HepG2 (cell line): ENCODE measurements around the gene HOXD3. TPM values are rescaled to one million over a fixed set of nuclear protein-coding genes. Genes with fewer than 3 reads are reported as not detected.

Experiments
- AGO1 ChIP-seq: fragments of 200-400 bp; formaldehyde crosslinking; IDR thresholded peaks from 2 replicates; pipeline ENCODE4 v1.6.1; 2017; ENCODE audit warnings: mild to moderate bottlenecking, low read depth, low read length, moderate library complexity; ENCODE audit not compliant: poor library complexity, severe bottlenecking
- CHD4 ChIP-seq: fragments of 200-600 bp; sonication (generic); IDR thresholded peaks from 2 replicates; pipeline ENCODE4 v1.7.0; 2017; ENCODE audit warnings: mild to moderate bottlenecking, low read length, borderline replicate concordance
- ELF3 ChIP-seq: IDR thresholded peaks from 2 replicates; pipeline ENCODE4 v1.6.1; 2016; ENCODE audit warnings: missing genetic modification reagents, missing compliant biosample characterization
- MBD4 ChIP-seq: IDR thresholded peaks from 2 replicates; pipeline ENCODE4 v1.6.1; 2012; ENCODE audit warnings: low read length, inconsistent platforms, borderline replicate concordance
- MEIS1 ChIP-seq: sonication (generic); formaldehyde crosslinking; IDR thresholded peaks from 2 replicates; pipeline ENCODE4 v1.9.0; 2021; ENCODE audit warnings: mild to moderate bottlenecking, missing genetic modification reagents, moderate library complexity, borderline replicate concordance
- NFKBIZ ChIP-seq: IDR thresholded peaks from 2 replicates; pipeline ENCODE4 v1.6.1; 2018; ENCODE audit warnings: missing genetic modification reagents, missing compliant biosample characterization
- NPAS2 ChIP-seq: sonication (generic); formaldehyde crosslinking; IDR thresholded peaks from 2 replicates; pipeline ENCODE4 v1.8.0; 2022; ENCODE audit warnings: mild to moderate bottlenecking, missing genetic modification reagents, borderline replicate concordance
- ZMYM4 ChIP-seq: sonication (generic); formaldehyde crosslinking; IDR thresholded peaks from 2 replicates; pipeline ENCODE4 v1.8.1; 2023; ENCODE audit warnings: mild to moderate bottlenecking, missing genetic modification reagents
- ZNF337 ChIP-seq: sonication (generic); formaldehyde crosslinking; IDR thresholded peaks from 2 replicates; pipeline ENCODE4 v1.5.1; 2020; ENCODE audit warnings: missing genetic modification reagents, low read depth, mild to moderate bottlenecking, borderline replicate concordance
- polyA plus RNA-seq, 8 experiments: library from polyadenylated mRNA; depleted of rRNA in 3 of 8; stranded (reverse) in 7 of 8; unstranded in 1 of 8; fragments of >200 nt; fragmentation: Illumina TruSeq in 4 of 8; extraction: Trizol in 4 of 8; gene quantifications; 2 replicates each; pipeline versions ENCODE4 v1.2.1 to v1.2.3, GENCODE V29; 2011 to 2016; ENCODE audit warnings: low read depth in 4 of 8, missing spikeins in 1 of 8, mixed read lengths in 1 of 8; ENCODE audit not compliant: insufficient read depth in 1 of 8
- total RNA-seq, 5 experiments: library from RNA; depleted of rRNA; stranded (reverse); fragments of >200 nt; fragmentation: Illumina TruSeq; extraction: Trizol; gene quantifications; 2 replicates each; pipeline ENCODE4 v1.2.3, GENCODE V29; 2016; ENCODE audit warnings: low read depth in 1 of 5
- TF ChIP-seq, protein P1 (sequence below): sonication (generic); formaldehyde crosslinking; IDR thresholded peaks from 2 replicates; pipeline ENCODE4 v1.4.0; 2020; ENCODE audit warnings: missing genetic modification reagents
- TF ChIP-seq, protein P2 (sequence below): IDR thresholded peaks from 2 replicates; pipeline ENCODE4 v1.4.0; 2020; ENCODE audit warnings: mild to moderate bottlenecking, missing genetic modification reagents
- TF ChIP-seq, protein P3 (sequence below): sonication (generic); formaldehyde crosslinking; conservative IDR thresholded peaks from 2 replicates; pipeline ENCODE4 v1.8.0; 2022; ENCODE audit warnings: missing genetic modification reagents
- TF ChIP-seq, protein P4 (sequence below): sonication (generic); formaldehyde crosslinking; IDR thresholded peaks from 2 replicates; pipeline ENCODE4 v1.5.0; 2020; ENCODE audit warnings: mild to moderate bottlenecking, missing genetic modification reagents
- TF ChIP-seq, protein P5 (sequence below): sonication (generic); formaldehyde crosslinking; IDR thresholded peaks from 2 replicates; pipeline ENCODE4 v1.9.0; 2022; ENCODE audit warnings: low read depth, missing genetic modification reagents

HOXD3 gene
- total and polyA plus RNA-seq, 2 of the 13 experiments (the other 11 are each of a cell fraction or from before 2014, with no cell fraction given): 0.05 to 0.09 TPM

DNA sequence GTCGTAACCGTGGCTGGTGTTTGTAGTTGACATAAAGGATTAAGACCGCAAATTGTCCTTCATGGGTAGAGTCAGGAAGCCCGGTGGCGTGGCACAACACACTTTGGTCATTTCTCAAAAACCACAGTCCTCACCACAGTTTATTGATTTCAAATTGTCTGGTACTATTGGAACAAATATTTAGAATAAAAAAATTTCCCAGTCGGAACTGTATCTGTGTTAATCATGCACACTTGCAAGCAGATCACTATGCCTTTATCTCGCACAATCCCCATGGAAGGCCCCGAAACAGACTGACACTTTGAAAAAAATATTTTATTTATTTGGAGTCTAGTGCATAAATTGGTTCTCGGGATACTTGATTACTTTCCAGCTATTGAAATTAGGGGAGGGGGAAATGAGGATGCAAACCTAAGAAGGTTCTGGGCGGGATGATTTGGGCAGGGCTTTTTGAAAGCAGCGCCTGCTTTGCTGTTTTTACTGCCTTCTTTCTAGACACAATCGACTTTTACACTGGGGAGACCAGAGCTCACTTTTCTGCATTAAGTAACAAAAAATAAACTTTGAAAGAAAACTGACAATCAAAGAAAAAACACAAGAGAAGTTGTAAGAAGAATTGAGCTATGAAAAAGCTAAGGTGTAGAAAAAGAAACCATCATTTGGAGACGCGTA, 15.9 kb downstream of the HOXD3 start (continued):
- TF ChIP-seq, protein P1, sequence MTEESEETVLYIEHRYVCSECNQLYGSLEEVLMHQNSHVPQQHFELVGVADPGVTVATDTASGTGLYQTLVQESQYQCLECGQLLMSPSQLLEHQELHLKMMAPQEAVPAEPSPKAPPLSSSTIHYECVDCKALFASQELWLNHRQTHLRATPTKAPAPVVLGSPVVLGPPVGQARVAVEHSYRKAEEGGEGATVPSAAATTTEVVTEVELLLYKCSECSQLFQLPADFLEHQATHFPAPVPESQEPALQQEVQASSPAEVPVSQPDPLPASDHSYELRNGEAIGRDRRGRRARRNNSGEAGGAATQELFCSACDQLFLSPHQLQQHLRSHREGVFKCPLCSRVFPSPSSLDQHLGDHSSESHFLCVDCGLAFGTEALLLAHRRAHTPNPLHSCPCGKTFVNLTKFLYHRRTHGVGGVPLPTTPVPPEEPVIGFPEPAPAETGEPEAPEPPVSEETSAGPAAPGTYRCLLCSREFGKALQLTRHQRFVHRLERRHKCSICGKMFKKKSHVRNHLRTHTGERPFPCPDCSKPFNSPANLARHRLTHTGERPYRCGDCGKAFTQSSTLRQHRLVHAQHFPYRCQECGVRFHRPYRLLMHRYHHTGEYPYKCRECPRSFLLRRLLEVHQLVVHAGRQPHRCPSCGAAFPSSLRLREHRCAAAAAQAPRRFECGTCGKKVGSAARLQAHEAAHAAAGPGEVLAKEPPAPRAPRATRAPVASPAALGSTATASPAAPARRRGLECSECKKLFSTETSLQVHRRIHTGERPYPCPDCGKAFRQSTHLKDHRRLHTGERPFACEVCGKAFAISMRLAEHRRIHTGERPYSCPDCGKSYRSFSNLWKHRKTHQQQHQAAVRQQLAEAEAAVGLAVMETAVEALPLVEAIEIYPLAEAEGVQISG (CRISPR knock-in tag): peak; percentile 43; the same call in 1 of the 2 replicates
- TF ChIP-seq NFKBIZ (CRISPR knock-in tag): no peak
- TF ChIP-seq ZMYM4 (CRISPR knock-in tag): no peak; the same call in 1 of the 2 replicates
- TF ChIP-seq ZNF337: no peak
- TF ChIP-seq AGO1: no peak
- no peak for TF ChIP-seq NPAS2 (CRISPR knock-in tag)
- TF ChIP-seq, protein P2, sequence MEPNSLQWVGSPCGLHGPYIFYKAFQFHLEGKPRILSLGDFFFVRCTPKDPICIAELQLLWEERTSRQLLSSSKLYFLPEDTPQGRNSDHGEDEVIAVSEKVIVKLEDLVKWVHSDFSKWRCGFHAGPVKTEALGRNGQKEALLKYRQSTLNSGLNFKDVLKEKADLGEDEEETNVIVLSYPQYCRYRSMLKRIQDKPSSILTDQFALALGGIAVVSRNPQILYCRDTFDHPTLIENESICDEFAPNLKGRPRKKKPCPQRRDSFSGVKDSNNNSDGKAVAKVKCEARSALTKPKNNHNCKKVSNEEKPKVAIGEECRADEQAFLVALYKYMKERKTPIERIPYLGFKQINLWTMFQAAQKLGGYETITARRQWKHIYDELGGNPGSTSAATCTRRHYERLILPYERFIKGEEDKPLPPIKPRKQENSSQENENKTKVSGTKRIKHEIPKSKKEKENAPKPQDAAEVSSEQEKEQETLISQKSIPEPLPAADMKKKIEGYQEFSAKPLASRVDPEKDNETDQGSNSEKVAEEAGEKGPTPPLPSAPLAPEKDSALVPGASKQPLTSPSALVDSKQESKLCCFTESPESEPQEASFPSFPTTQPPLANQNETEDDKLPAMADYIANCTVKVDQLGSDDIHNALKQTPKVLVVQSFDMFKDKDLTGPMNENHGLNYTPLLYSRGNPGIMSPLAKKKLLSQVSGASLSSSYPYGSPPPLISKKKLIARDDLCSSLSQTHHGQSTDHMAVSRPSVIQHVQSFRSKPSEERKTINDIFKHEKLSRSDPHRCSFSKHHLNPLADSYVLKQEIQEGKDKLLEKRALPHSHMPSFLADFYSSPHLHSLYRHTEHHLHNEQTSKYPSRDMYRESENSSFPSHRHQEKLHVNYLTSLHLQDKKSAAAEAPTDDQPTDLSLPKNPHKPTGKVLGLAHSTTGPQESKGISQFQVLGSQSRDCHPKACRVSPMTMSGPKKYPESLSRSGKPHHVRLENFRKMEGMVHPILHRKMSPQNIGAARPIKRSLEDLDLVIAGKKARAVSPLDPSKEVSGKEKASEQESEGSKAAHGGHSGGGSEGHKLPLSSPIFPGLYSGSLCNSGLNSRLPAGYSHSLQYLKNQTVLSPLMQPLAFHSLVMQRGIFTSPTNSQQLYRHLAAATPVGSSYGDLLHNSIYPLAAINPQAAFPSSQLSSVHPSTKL (CRISPR knock-in tag): peak; percentile 86
- TF ChIP-seq MEIS1 (CRISPR knock-in tag): no peak
- TF ChIP-seq, protein P3, sequence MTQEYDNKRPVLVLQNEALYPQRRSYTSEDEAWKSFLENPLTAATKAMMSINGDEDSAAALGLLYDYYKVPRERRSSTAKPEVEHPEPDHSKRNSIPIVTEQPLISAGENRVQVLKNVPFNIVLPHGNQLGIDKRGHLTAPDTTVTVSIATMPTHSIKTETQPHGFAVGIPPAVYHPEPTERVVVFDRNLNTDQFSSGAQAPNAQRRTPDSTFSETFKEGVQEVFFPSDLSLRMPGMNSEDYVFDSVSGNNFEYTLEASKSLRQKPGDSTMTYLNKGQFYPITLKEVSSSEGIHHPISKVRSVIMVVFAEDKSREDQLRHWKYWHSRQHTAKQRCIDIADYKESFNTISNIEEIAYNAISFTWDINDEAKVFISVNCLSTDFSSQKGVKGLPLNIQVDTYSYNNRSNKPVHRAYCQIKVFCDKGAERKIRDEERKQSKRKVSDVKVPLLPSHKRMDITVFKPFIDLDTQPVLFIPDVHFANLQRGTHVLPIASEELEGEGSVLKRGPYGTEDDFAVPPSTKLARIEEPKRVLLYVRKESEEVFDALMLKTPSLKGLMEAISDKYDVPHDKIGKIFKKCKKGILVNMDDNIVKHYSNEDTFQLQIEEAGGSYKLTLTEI (CRISPR knock-in tag): no peak
- TF ChIP-seq, protein P4, sequence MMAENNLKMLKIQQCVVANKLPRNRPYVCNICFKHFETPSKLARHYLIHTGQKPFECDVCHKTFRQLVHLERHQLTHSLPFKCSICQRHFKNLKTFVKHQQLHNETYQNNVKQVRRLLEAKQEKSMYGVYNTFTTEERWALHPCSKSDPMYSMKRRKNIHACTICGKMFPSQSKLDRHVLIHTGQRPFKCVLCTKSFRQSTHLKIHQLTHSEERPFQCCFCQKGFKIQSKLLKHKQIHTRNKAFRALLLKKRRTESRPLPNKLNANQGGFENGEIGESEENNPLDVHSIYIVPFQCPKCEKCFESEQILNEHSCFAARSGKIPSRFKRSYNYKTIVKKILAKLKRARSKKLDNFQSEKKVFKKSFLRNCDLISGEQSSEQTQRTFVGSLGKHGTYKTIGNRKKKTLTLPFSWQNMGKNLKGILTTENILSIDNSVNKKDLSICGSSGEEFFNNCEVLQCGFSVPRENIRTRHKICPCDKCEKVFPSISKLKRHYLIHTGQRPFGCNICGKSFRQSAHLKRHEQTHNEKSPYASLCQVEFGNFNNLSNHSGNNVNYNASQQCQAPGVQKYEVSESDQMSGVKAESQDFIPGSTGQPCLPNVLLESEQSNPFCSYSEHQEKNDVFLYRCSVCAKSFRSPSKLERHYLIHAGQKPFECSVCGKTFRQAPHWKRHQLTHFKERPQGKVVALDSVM: no peak
- no peak for TF ChIP-seq CHD4
- 0 out of 2 replicates have a peak, but pooled peaks have one; percentile 36 for TF ChIP-seq ELF3
- TF ChIP-seq, protein P5, sequence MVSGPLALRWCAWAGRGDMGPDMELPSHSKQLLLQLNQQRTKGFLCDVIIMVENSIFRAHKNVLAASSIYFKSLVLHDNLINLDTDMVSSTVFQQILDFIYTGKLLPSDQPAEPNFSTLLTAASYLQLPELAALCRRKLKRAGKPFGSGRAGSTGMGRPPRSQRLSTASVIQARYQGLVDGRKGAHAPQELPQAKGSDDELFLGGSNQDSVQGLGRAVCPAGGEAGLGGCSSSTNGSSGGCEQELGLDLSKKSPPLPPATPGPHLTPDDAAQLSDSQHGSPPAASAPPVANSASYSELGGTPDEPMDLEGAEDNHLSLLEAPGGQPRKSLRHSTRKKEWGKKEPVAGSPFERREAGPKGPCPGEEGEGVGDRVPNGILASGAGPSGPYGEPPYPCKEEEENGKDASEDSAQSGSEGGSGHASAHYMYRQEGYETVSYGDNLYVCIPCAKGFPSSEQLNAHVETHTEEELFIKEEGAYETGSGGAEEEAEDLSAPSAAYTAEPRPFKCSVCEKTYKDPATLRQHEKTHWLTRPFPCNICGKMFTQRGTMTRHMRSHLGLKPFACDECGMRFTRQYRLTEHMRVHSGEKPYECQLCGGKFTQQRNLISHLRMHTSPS: peak; percentile 38; the same call in 1 of the 2 replicates
- TF ChIP-seq MBD4: no peak; the same call in 1 of the 2 replicates
